AG09309 (cell line): ENCODE measurements around the gene GRID2.

Experiments used
- DNase-seq: peaks from one replicate; pipeline ENCODE4 v3.0.0-alpha.2; 2010; ENCODE audit warnings: low read depth
- H3K4me3 ChIP-seq: 2 replicates; pipeline ENCODE4 v1.5.1; 2011; ENCODE audit warnings: mild to moderate bottlenecking, low read depth, low read length, moderate library complexity; ENCODE audit not compliant: control insufficient read depth
- TF ChIP-seq, protein P1 (sequence below): IDR thresholded peaks from 2 replicates; pipeline ENCODE4 v1.5.1; 2011; ENCODE audit warnings: mild to moderate bottlenecking, low read depth, low read length, inconsistent platforms; ENCODE audit not compliant: insufficient read depth, control insufficient read depth; ENCODE audit errors: missing control alignments

The GRID2 gene

DNA sequence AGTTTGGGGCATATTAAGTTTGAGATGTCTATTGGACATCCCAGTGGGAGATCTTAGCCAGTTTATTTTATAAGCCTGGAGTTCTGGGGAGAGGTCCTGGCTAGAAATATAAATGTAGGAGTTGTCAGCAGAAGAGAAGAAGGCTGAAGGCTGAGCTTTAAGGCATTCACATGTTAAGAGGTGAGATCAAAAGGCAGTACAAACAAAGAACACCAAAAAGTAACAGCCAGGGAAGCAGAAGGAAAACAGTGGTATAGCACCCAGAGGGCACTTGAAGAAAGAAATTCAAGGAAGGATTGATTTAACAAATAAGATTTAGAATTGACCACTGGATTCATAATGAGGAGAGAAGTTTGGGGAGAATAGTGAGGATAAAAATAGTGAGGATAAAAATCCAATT lies 1383.5 kb downstream of the GRID2 start:
- no peak overlapping the region for H3K4me3 ChIP-seq
- TF ChIP-seq, protein P1, sequence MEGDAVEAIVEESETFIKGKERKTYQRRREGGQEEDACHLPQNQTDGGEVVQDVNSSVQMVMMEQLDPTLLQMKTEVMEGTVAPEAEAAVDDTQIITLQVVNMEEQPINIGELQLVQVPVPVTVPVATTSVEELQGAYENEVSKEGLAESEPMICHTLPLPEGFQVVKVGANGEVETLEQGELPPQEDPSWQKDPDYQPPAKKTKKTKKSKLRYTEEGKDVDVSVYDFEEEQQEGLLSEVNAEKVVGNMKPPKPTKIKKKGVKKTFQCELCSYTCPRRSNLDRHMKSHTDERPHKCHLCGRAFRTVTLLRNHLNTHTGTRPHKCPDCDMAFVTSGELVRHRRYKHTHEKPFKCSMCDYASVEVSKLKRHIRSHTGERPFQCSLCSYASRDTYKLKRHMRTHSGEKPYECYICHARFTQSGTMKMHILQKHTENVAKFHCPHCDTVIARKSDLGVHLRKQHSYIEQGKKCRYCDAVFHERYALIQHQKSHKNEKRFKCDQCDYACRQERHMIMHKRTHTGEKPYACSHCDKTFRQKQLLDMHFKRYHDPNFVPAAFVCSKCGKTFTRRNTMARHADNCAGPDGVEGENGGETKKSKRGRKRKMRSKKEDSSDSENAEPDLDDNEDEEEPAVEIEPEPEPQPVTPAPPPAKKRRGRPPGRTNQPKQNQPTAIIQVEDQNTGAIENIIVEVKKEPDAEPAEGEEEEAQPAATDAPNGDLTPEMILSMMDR = no peak
- DNase-seq = no peak

DNA sequence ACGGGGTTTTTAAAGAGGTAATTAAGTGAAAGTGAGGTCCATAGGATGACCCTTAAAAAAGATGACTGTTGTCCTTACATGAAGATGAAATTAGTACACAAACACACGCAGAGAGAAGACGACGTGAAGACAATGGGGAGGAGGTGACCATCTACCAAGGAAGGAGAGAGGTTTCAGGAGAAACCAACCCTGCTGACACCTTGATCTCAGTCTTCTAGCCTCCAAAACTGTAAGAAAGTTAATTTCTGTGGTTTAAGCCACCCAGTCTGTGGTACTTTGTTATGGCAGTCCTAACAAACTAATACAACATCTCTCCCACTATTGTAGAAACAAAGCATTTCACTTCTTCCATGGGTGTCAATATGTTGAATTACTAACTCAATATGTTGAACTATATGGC lies 1385.2 kb downstream of the GRID2 start:
- DNase-seq = no peak
- H3K4me3 ChIP-seq = no peak overlapping the region
- TF ChIP-seq, protein P1 = no peak

DNA sequence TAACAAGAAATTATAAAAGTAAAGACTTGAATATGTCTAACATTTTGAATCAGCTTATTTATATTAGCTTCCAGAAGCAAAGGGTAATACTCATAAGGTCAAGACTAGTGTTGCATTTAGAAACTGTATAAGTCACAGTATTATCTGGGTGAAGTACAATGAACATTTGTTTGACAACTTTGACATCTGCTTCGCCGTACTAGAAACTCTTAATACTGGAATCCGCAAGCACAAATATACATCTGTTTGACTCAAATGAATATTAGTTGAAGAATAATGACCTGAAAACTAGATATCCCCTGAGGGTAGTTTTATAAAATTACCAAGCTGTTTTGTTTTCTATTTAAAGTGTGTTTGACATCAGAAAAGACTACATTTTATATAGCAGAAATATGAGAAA lies 1389.4 kb downstream of the GRID2 start:
- no peak overlapping the region for H3K4me3 ChIP-seq
- no peak for DNase-seq
- TF ChIP-seq, protein P1 = no peak

DNA sequence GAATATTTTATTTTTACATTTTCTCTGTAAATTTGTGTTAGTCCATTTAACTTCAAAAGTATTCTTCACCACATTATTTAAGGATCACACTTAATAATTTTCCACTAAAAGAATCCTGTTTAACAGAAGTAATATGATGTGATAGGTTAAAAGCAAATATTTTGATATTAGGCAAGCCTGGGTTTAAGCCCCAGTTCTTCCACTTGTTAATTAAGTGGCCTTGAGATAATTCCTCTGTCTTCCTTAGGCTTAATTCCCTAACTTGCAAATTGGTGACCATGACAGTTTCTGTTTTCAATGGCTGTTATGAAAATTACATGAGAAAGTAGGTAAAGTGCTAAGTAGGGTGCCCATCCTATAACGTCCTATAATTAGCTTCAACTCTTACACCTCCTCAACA lies 1394.9 kb downstream of the GRID2 start:
- TF ChIP-seq, protein P1 = no peak
- DNase-seq = no peak
- no peak overlapping the region for H3K4me3 ChIP-seq

DNA sequence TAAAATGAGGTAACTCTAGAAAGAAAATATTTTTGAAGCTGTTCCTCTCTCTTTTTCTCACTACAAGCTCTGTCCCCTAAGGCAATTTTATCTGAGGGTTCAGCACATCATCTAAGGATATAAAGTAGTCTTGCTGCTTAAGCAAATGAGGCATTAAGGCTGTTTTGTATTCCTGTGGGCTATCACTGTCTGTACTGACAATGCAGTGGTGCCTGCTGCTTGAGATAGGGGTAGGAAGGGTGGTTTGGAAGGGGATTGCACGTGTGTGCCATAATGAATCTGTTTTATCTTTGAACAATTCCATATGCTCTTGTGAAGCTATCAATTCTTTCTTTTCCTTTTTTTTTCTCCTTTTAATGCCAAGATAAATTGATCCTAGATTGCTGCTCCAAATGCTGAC lies 1396.8 kb downstream of the GRID2 start:
- no peak overlapping the region for H3K4me3 ChIP-seq
- DNase-seq = no peak
- TF ChIP-seq, protein P1 = no peak

DNA sequence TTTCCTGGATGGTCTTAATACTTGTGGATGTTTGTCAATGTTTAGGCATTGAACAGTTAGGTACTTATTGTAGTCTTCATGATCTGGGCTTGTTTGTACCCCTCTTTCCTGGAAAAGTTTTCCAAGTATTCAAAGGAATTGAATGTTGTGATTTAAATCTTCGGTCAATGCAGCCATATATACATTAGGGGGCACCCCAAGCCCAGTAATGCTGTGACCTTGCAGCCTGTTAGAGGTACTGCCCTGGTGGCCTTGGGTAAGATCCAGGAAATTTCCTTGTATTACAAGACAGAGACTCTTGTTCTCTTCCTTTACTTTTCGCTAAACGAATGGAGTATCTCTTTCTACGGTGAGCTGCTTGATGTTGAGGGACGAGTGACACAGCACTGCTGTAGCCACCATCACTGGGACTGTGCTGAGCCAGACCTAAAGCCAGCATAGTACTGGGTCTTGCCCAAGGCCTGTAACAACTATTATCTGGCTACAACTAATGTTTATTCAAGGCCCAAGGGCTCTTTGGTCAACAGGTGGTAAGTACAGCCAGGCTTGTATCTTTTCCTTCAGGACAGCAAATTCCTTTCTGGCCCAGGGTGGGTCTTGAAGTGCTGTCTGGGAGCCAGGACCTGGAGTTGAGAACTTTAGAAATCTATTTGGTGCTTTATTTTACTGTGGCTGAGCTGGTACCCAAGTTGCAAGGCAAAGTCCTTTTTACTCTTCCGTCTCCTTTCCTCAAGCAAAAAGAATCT lies 1406.5 kb downstream of the GRID2 start:
- DNase-seq = no peak
- H3K4me3 ChIP-seq = no peak overlapping the region
- TF ChIP-seq, protein P1 = no peak
